ENCODE measurements around the gene OPRM1.
A peak's percentile ranks its signal among the peaks of the same experiment; 100 is the strongest.
"Not testable (repeated sequence)": the region's sequence is repeated elsewhere in the genome, so short reads cannot be mapped to it uniquely, and the experiment has no call there.

Gene OPRM1

GRCh38 chr6:154239392-154239791 lies 200.4 kb downstream of the OPRM1 start:
- no peaks in the 10 kb centered on the region for H3K27me3 Mint-ChIP-seq
- no peak for DNase-seq
- peak overlapping the region; percentile 87 for H3K27ac Mint-ChIP-seq
- H3K4me3 Mint-ChIP-seq = peak overlapping the region; percentile 55
- H3K36me3 Mint-ChIP-seq (ENCODE audit: low read depth) = peaks cover 18% of the 10 kb centered on the region
- H3K4me1 Mint-ChIP-seq (ENCODE audit: low read depth) = peaks cover 84% of the 10 kb centered on the region
- H3K9me3 Mint-ChIP-seq = peaks cover 2% of the 10 kb centered on the region

- not testable (repeated sequence) for H3K9me3 Mint-ChIP-seq, H3K27me3 Mint-ChIP-seq, DNase-seq
- peaks cover 86% of the 10 kb centered on the region for H3K4me1 Mint-ChIP-seq (ENCODE audit: low read depth)
- H3K36me3 Mint-ChIP-seq (ENCODE audit: low read depth) = peaks cover 18% of the 10 kb centered on the region
- peak overlapping the region; percentile 50 for H3K4me3 Mint-ChIP-seq
- H3K27ac Mint-ChIP-seq = peak overlapping the region; percentile 96
Observed at GRCh38 chr6:154241061-154241460, 202.0 kb downstream of the OPRM1 start.

- Mint-ChIP-seq H3K9me3 (peaks cover 2% of the 10 kb centered on the region), H3K36me3 (ENCODE audit: low read depth) (peaks cover 18% of the 10 kb centered on the region), H3K4me3 (peak overlapping the region; percentile 50), H3K27ac (peak overlapping the region; percentile 96), H3K27me3 (no peaks in the 10 kb centered on the region), H3K4me1 (ENCODE audit: low read depth) (peaks cover 86% of the 10 kb centered on the region)
- DNase-seq = no peak
Observed at GRCh38 chr6:154241581-154241980, 202.5 kb downstream of the OPRM1 start.

- H3K36me3 Mint-ChIP-seq (ENCODE audit: low read depth) = peaks cover 22% of the 10 kb centered on the region
- DNase-seq = no peak
- no peaks in the 10 kb centered on the region for H3K27me3 Mint-ChIP-seq
- H3K27ac Mint-ChIP-seq = peak overlapping the region; percentile 96
- peak overlapping the region; percentile 88 for H3K4me3 Mint-ChIP-seq
- peaks cover 85% of the 10 kb centered on the region for H3K4me1 Mint-ChIP-seq (ENCODE audit: low read depth)
- peaks cover 2% of the 10 kb centered on the region for H3K9me3 Mint-ChIP-seq
Observed at GRCh38 chr6:154242617-154243357, 203.7 kb downstream of the OPRM1 start.

GRCh38 chr6:154243793-154244750 lies 205.0 kb downstream of the OPRM1 start:
- no peak for DNase-seq
- H3K9me3 Mint-ChIP-seq = peaks cover 2% of the 10 kb centered on the region
- H3K36me3 Mint-ChIP-seq (ENCODE audit: low read depth) = peaks cover 22% of the 10 kb centered on the region
- H3K27me3 Mint-ChIP-seq = no peaks in the 10 kb centered on the region
- H3K4me3 Mint-ChIP-seq = peak overlapping the region; percentile 88
- H3K27ac Mint-ChIP-seq = peak overlapping the region; percentile 96
- peaks cover 90% of the 10 kb centered on the region for H3K4me1 Mint-ChIP-seq (ENCODE audit: low read depth)

GRCh38 chr6:154245506-154245905 lies 206.5 kb downstream of the OPRM1 start:
- Mint-ChIP-seq H3K27ac (peak overlapping the region; percentile 96), H3K36me3 (ENCODE audit: low read depth) (peaks cover 22% of the 10 kb centered on the region), H3K4me1 (ENCODE audit: low read depth) (peaks cover 89% of the 10 kb centered on the region)

GRCh38 chr6:154246723-154247118 lies 207.7 kb downstream of the OPRM1 start:
- no peaks in the 10 kb centered on the region for H3K27me3 Mint-ChIP-seq
- peaks cover 2% of the 10 kb centered on the region for H3K9me3 Mint-ChIP-seq
- H3K4me1 Mint-ChIP-seq (ENCODE audit: low read depth) = peaks cover 90% of the 10 kb centered on the region
- peak overlapping the region; percentile 88 for H3K4me3 Mint-ChIP-seq
- peaks cover 22% of the 10 kb centered on the region for H3K36me3 Mint-ChIP-seq (ENCODE audit: low read depth)
- peak overlapping the region; percentile 96 for H3K27ac Mint-ChIP-seq
- no peak for DNase-seq

More at GRCh38 chr6:154245506-154245905, 206.5 kb downstream of the OPRM1 start:
- peaks cover 2% of the 10 kb centered on the region for H3K9me3 Mint-ChIP-seq
- no peak for DNase-seq
- H3K4me3 Mint-ChIP-seq = peak overlapping the region; percentile 88
- H3K27me3 Mint-ChIP-seq = no peaks in the 10 kb centered on the region

GRCh38 chr6:154247119-154247861 lies 208.2 kb downstream of the OPRM1 start:
- H3K4me3 Mint-ChIP-seq = peak overlapping the region; percentile 88
- H3K27ac Mint-ChIP-seq = peak overlapping the region; percentile 96
- DNase-seq = no peak
- peaks cover 22% of the 10 kb centered on the region for H3K36me3 Mint-ChIP-seq (ENCODE audit: low read depth)
- H3K27me3 Mint-ChIP-seq = no peaks in the 10 kb centered on the region
- H3K4me1 Mint-ChIP-seq (ENCODE audit: low read depth) = peaks cover 91% of the 10 kb centered on the region
- H3K9me3 Mint-ChIP-seq = peaks cover 2% of the 10 kb centered on the region

- Mint-ChIP-seq H3K9me3 (peaks cover 6% of the 10 kb centered on the region), H3K4me1 (ENCODE audit: low read depth) (peaks cover 79% of the 10 kb centered on the region), H3K27ac (peak overlapping the region; percentile 93), H3K27me3 (no peaks in the 10 kb centered on the region), H3K4me3 (peak overlapping the region; percentile 68), H3K36me3 (ENCODE audit: low read depth) (peaks cover 16% of the 10 kb centered on the region)
- no peak for DNase-seq
Observed at GRCh38 chr6:154249499-154250298, 210.7 kb downstream of the OPRM1 start.

GRCh38 chr6:154251116-154251515 lies 212.1 kb downstream of the OPRM1 start:
- H3K27ac Mint-ChIP-seq = no peak overlapping the region
- H3K4me1 Mint-ChIP-seq (ENCODE audit: low read depth) = peaks cover 67% of the 10 kb centered on the region
- no peak overlapping the region for H3K4me3 Mint-ChIP-seq
- H3K9me3 Mint-ChIP-seq = peaks cover 18% of the 10 kb centered on the region
- no peak for DNase-seq
- H3K36me3 Mint-ChIP-seq (ENCODE audit: low read depth) = peaks cover 20% of the 10 kb centered on the region
- no peaks in the 10 kb centered on the region for H3K27me3 Mint-ChIP-seq

- H3K4me3 Mint-ChIP-seq = no peak overlapping the region
- peaks cover 19% of the 10 kb centered on the region for H3K36me3 Mint-ChIP-seq (ENCODE audit: low read depth)
- peaks cover 22% of the 10 kb centered on the region for H3K9me3 Mint-ChIP-seq
- no peaks in the 10 kb centered on the region for H3K27me3 Mint-ChIP-seq
- no peak for DNase-seq
- peaks cover 64% of the 10 kb centered on the region for H3K4me1 Mint-ChIP-seq (ENCODE audit: low read depth)
- H3K27ac Mint-ChIP-seq = peak overlapping the region; percentile 8
Observed at GRCh38 chr6:154252678-154253077, 213.6 kb downstream of the OPRM1 start.

- no peak overlapping the region for H3K4me3 Mint-ChIP-seq
- H3K4me1 Mint-ChIP-seq (ENCODE audit: low read depth) = peaks cover 41% of the 10 kb centered on the region
- H3K9me3 Mint-ChIP-seq = peaks cover 22% of the 10 kb centered on the region
- H3K27me3 Mint-ChIP-seq = no peaks in the 10 kb centered on the region
- DNase-seq = no peak
- no peak overlapping the region for H3K27ac Mint-ChIP-seq
- peaks cover 19% of the 10 kb centered on the region for H3K36me3 Mint-ChIP-seq (ENCODE audit: low read depth)
Observed at GRCh38 chr6:154257067-154257466, 218.0 kb downstream of the OPRM1 start.

GRCh38 chr6:154258064-154258757 lies 219.2 kb downstream of the OPRM1 start:
- no peak for DNase-seq
- no peaks in the 10 kb centered on the region for H3K27me3 Mint-ChIP-seq
- peaks cover 19% of the 10 kb centered on the region for H3K36me3 Mint-ChIP-seq (ENCODE audit: low read depth)
- peaks cover 34% of the 10 kb centered on the region for H3K4me1 Mint-ChIP-seq (ENCODE audit: low read depth)
- H3K4me3 Mint-ChIP-seq = no peak overlapping the region
- H3K9me3 Mint-ChIP-seq = peaks cover 22% of the 10 kb centered on the region
- no peak overlapping the region for H3K27ac Mint-ChIP-seq

All from activated T-cell treated with anti-CD3 and anti-CD28 coated beads, Interleukin-2, amount 50 U/mL, for 24 hours (primary cell).